Thoracic aorta (tissue), 2 donors: ENCODE results near the gene HACL1. TPM values are rescaled to one million over a fixed set of nuclear protein-coding genes. Genes with fewer than 3 reads are reported as not detected.

ENCODE experiments used
- ATAC-seq: fragments of 150-250 bp; one replicate; pipeline ENCODE4 v1.8.0; 2017; ENCODE audit warnings: low read depth; ENCODE audit not compliant: insufficient number of reproducible peaks, low FRiP score
- DNase-seq: peaks from one replicate; pipeline ENCODE4 v3.0.0-alpha.2; 2020; ENCODE audit warnings: low spot score
- H3K27ac ChIP-seq, 2 donors: fragments of 200-600 bp; sonication (generic); 1 replicate in 1 of 2; 2 replicates in 1 of 2; pipeline ENCODE4 v1.5.1; 2016; ENCODE audit warnings: mild to moderate bottlenecking in 2 of 2, moderate library complexity in 2 of 2
- H3K27me3 ChIP-seq: fragments of 200-600 bp; sonication (generic); replicated peaks from 2 replicates; pipeline ENCODE4 v1.6.0; 2016; ENCODE audit warnings: mild to moderate bottlenecking; ENCODE audit not compliant: insufficient read depth
- H3K36me3 ChIP-seq: fragments of 200-600 bp; sonication (generic); one replicate; pipeline ENCODE4 v1.5.1; 2016
- H3K4me1 ChIP-seq, 2 donors: fragments of 200-600 bp; sonication (generic); 1 replicate in 1 of 2; 2 replicates in 1 of 2; pipeline versions ENCODE4 v1.5.1 to v1.6.0; 2016; ENCODE audit warnings: low read depth in 2 of 2, mild to moderate bottlenecking in 1 of 2; ENCODE audit not compliant: control insufficient read depth in 1 of 2
- H3K4me3 ChIP-seq: fragments of 200-600 bp; sonication (generic); 2 replicates; pipeline ENCODE4 v1.5.1; 2016; ENCODE audit warnings: mild to moderate bottlenecking
- H3K9me3 ChIP-seq: fragments of 200-600 bp; sonication (generic); 2 replicates; pipeline ENCODE4 v1.5.1; 2016
- CTCF ChIP-seq: fragments of 200-600 bp; sonication (generic); IDR thresholded peaks from one replicate; pipeline ENCODE4 v1.5.1; 2019; ENCODE audit warnings: antibody characterized with exemption
- total RNA-seq, 2 donors: library from RNA; depleted of rRNA; stranded (reverse); fragments of >200 nt; gene quantifications; one replicate each; pipeline versions ENCODE4 v1.1.0 to v1.2.3, GENCODE V29; 2016

HACL1 gene
- total RNA-seq, 2 donors from 2014 or later: 14.5 to 21.6 TPM

- Histone ChIP-seq H3K27ac (peak overlapping the region in 1 of 2 donors; percentile 17), H3K27me3 (no peaks in the 10 kb centered on the region), H3K9me3 (no peaks in the 10 kb centered on the region), H3K4me1 (peaks cover 11 to 12% of the 10 kb centered on the region in 2 donors), H3K36me3 (no peaks in the 10 kb centered on the region), H3K4me3 (peak overlapping the region; percentile 11)
- TF ChIP-seq CTCF: no peak
- ATAC-seq (peak; percentile 48), DNase-seq (no peak)
Observed at GRCh38 chr3:15542614-15543013, 58.8 kb downstream of the HACL1 start.

- Histone ChIP-seq H3K27ac (no peak overlapping the region), H3K9me3 (no peaks in the 10 kb centered on the region), H3K4me1 (peaks cover 17 to 20% of the 10 kb centered on the region in 2 donors), H3K27me3 (no peaks in the 10 kb centered on the region), H3K4me3 (no peak overlapping the region), H3K36me3 (no peaks in the 10 kb centered on the region)
- no peak for TF ChIP-seq CTCF
- no peak for ATAC-seq
- DNase-seq: no peak
Observed at GRCh38 chr3:15541371-15541770, 60.0 kb downstream of the HACL1 start.

GRCh38 chr3:15539066-15539465 lies 62.3 kb downstream of the HACL1 start:
- no peaks in the 10 kb centered on the region for H3K9me3 ChIP-seq
- no peaks in the 10 kb centered on the region for H3K27me3 ChIP-seq
- no peak for TF ChIP-seq CTCF
- H3K4me3 ChIP-seq: no peak overlapping the region
- H3K36me3 ChIP-seq: no peaks in the 10 kb centered on the region
- DNase-seq: no peak
- H3K27ac ChIP-seq: no peak overlapping the region
- H3K4me1 ChIP-seq: peaks cover 17 to 20% of the 10 kb centered on the region in 2 donors
- no peak for ATAC-seq

- Histone ChIP-seq H3K9me3 (no peaks in the 10 kb centered on the region), H3K4me3 (no peak overlapping the region), H3K27ac (no peak overlapping the region), H3K27me3 (no peaks in the 10 kb centered on the region), H3K4me1 (peaks cover 17 to 20% of the 10 kb centered on the region in 2 donors), H3K36me3 (no peaks in the 10 kb centered on the region)
- DNase-seq: no peak
- no peak for ATAC-seq
- no peak for TF ChIP-seq CTCF
Observed at GRCh38 chr3:15538345-15538744, 63.0 kb downstream of the HACL1 start.

- ATAC-seq (no peak), DNase-seq (no peak)
- Histone ChIP-seq H3K36me3 (no peaks in the 10 kb centered on the region), H3K4me1 (peaks cover 5 to 9% of the 10 kb centered on the region in 2 donors), H3K27ac (no peak overlapping the region), H3K4me3 (no peak overlapping the region), H3K27me3 (no peaks in the 10 kb centered on the region), H3K9me3 (no peaks in the 10 kb centered on the region)
- TF ChIP-seq CTCF: no peak
Observed at GRCh38 chr3:15536856-15537255, 64.5 kb downstream of the HACL1 start.
